ENCODE measurements around the gene SIKE1. TPM values are rescaled to one million over a fixed set of nuclear protein-coding genes. Genes with fewer than 3 reads are reported as not detected.

SIKE1 gene
- polyA plus RNA-seq, 1 donor (not counting 4 experiments of a cell fraction or from before 2014, with no cell fraction given), result 40.3 TPM

DNA sequence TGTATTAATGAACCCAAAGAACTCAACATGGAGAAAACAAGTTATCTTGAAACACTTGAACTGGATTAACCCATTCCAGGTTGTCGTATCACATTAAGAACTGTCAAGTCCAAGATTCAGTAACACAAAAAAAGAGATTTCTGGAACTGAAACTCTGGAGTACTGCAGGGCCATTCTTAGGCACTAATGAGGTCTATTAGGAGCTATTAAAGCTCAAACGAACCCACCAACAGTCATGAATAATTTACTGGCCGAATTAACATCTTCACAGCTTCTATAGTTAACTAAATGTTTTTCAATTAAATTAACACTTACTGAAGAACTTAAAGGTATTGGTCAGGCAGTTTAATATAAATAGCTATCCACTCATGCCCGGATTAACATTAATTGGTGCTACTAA is 27.3 kb downstream of the SIKE1 start:
- no peak overlapping the region for H3K9ac ChIP-seq (ENCODE audit: control insufficient read depth, extremely low read depth, insufficient read depth, low read length)
- FAIRE-seq, result no peak
- dilution Hi-C loops (cut with MboI; ENCODE audit: extremely low pct_ligation_motif_present, low sequenced_read_pairs), result no loop called here
- H3K27ac ChIP-seq (ENCODE audit: control insufficient read depth, insufficient read depth, low read length), result no peak overlapping the region
- H4K20me1 ChIP-seq (ENCODE audit: control insufficient read depth, extremely low read depth, insufficient read depth, low read length), result peaks cover 55% of the 10 kb centered on the region
- H3K9me3 ChIP-seq (ENCODE audit: control insufficient read depth, low read depth, low read length), result no peaks in the 10 kb centered on the region
- no peak for DNase-seq (ENCODE audit: low read depth, low spot score)
- H3K4me1 ChIP-seq (ENCODE audit: control insufficient read depth, extremely low read depth, insufficient read depth, low read length), result peaks cover 23% of the 10 kb centered on the region
- H3K27me3 ChIP-seq (ENCODE audit: control insufficient read depth, extremely low read depth, insufficient read depth, low read length), result no peaks in the 10 kb centered on the region
- H3K36me3 ChIP-seq (ENCODE audit: control insufficient read depth in 2 of 2, extremely low read depth in 1 of 2, insufficient read depth in 2 of 2, low read length in 2 of 2), result peaks cover 5 to 24% of the 10 kb centered on the region in 2 experiments
- no peak overlapping the region for H3K4me2 ChIP-seq (ENCODE audit: control insufficient read depth, extremely low read depth, insufficient read depth, low read depth, low read length)
- peaks cover 4% of the 10 kb centered on the region for H3K9me1 ChIP-seq (ENCODE audit: control insufficient read depth, extremely low read depth, insufficient read depth, low read length)
- no peak overlapping the region for H2AFZ ChIP-seq (ENCODE audit: control insufficient read depth, low read length)
- H3K79me2 ChIP-seq (ENCODE audit: control insufficient read depth, insufficient read depth, low read length), result peaks cover 96% of the 10 kb centered on the region
- H3K4me3 ChIP-seq (ENCODE audit: control insufficient read depth in 2 of 3, extremely low read depth in 1 of 3, insufficient read depth in 2 of 3, low read depth in 1 of 3, low read length in 3 of 3), result no peak overlapping the region
- no peak for TF ChIP-seq EZH2 (IDR thresholded peaks at IDR 0.05; ENCODE audit: low read length)
- TF ChIP-seq, protein P1, sequence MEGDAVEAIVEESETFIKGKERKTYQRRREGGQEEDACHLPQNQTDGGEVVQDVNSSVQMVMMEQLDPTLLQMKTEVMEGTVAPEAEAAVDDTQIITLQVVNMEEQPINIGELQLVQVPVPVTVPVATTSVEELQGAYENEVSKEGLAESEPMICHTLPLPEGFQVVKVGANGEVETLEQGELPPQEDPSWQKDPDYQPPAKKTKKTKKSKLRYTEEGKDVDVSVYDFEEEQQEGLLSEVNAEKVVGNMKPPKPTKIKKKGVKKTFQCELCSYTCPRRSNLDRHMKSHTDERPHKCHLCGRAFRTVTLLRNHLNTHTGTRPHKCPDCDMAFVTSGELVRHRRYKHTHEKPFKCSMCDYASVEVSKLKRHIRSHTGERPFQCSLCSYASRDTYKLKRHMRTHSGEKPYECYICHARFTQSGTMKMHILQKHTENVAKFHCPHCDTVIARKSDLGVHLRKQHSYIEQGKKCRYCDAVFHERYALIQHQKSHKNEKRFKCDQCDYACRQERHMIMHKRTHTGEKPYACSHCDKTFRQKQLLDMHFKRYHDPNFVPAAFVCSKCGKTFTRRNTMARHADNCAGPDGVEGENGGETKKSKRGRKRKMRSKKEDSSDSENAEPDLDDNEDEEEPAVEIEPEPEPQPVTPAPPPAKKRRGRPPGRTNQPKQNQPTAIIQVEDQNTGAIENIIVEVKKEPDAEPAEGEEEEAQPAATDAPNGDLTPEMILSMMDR (optimal IDR thresholded peaks at IDR 0.05 in 1 of 3, IDR thresholded peaks at IDR 0.05 in 1 of 3, conservative IDR thresholded peaks at IDR 0.05 in 1 of 3; ENCODE audit: extremely low read depth in 1 of 3, insufficient read depth in 2 of 3, low read length in 3 of 3), result no peak

DNA sequence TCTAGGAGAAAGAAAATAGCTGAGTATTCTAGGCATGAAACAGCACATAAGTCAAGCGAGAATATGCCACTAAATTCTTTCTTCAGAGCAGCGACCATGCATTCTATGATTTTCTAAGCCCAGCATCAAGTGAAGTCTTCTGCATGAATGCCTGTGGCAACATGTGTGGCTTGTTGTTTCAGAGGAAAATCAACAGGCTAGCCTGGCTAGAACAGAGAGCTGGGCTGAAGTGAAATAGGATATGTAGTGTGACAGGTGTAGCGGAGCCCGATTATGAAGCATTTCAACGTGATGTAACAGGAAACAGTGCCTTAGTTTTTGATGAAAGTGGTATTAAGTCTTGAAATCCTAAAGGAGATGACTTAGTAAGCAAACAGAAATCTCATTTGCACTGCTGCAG is 29.7 kb downstream of the SIKE1 start:
- DNase-seq (ENCODE audit: low read depth, low spot score), result no peak
- Histone ChIP-seq H3K4me3 (ENCODE audit: control insufficient read depth in 2 of 3, extremely low read depth in 1 of 3, insufficient read depth in 2 of 3, low read depth in 1 of 3, low read length in 3 of 3) (no peak overlapping the region), H3K27me3 (ENCODE audit: control insufficient read depth, extremely low read depth, insufficient read depth, low read length) (no peaks in the 10 kb centered on the region), H3K9me3 (ENCODE audit: control insufficient read depth, low read depth, low read length) (no peaks in the 10 kb centered on the region), H3K9ac (ENCODE audit: control insufficient read depth, extremely low read depth, insufficient read depth, low read length) (no peak overlapping the region), H3K4me1 (ENCODE audit: control insufficient read depth, extremely low read depth, insufficient read depth, low read length) (peaks cover 14% of the 10 kb centered on the region), H3K4me2 (ENCODE audit: control insufficient read depth, extremely low read depth, insufficient read depth, low read depth, low read length) (no peak overlapping the region), H2AFZ (ENCODE audit: control insufficient read depth, low read length) (no peak overlapping the region), H3K36me3 (ENCODE audit: control insufficient read depth in 2 of 2, extremely low read depth in 1 of 2, insufficient read depth in 2 of 2, low read length in 2 of 2) (peaks cover 6 to 30% of the 10 kb centered on the region in 2 experiments), H4K20me1 (ENCODE audit: control insufficient read depth, extremely low read depth, insufficient read depth, low read length) (peaks cover 43% of the 10 kb centered on the region), H3K9me1 (ENCODE audit: control insufficient read depth, extremely low read depth, insufficient read depth, low read length) (peaks cover 4% of the 10 kb centered on the region), H3K27ac (ENCODE audit: control insufficient read depth, insufficient read depth, low read length) (no peak overlapping the region), H3K79me2 (ENCODE audit: control insufficient read depth, insufficient read depth, low read length) (peaks cover 100% of the 10 kb centered on the region)
- FAIRE-seq, result no peak
- no peak for TF ChIP-seq EZH2 (IDR thresholded peaks at IDR 0.05; ENCODE audit: low read length)
- TF ChIP-seq, protein P1 (optimal IDR thresholded peaks at IDR 0.05 in 1 of 3, IDR thresholded peaks at IDR 0.05 in 1 of 3, conservative IDR thresholded peaks at IDR 0.05 in 1 of 3; ENCODE audit: extremely low read depth in 1 of 3, insufficient read depth in 2 of 3, low read length in 3 of 3), result no peak
- dilution Hi-C loops (cut with MboI; ENCODE audit: extremely low pct_ligation_motif_present, low sequenced_read_pairs), result no loop called here

Measured in keratinocyte (primary cell).